ENCODE data around the gene SEC23IP. TPM values are rescaled to one million over a fixed set of nuclear protein-coding genes. Genes with fewer than 3 reads are reported as not detected.

Gene SEC23IP
- 27.5 and 35.9 TPM in 2 replicates for total RNA-seq

DNA sequence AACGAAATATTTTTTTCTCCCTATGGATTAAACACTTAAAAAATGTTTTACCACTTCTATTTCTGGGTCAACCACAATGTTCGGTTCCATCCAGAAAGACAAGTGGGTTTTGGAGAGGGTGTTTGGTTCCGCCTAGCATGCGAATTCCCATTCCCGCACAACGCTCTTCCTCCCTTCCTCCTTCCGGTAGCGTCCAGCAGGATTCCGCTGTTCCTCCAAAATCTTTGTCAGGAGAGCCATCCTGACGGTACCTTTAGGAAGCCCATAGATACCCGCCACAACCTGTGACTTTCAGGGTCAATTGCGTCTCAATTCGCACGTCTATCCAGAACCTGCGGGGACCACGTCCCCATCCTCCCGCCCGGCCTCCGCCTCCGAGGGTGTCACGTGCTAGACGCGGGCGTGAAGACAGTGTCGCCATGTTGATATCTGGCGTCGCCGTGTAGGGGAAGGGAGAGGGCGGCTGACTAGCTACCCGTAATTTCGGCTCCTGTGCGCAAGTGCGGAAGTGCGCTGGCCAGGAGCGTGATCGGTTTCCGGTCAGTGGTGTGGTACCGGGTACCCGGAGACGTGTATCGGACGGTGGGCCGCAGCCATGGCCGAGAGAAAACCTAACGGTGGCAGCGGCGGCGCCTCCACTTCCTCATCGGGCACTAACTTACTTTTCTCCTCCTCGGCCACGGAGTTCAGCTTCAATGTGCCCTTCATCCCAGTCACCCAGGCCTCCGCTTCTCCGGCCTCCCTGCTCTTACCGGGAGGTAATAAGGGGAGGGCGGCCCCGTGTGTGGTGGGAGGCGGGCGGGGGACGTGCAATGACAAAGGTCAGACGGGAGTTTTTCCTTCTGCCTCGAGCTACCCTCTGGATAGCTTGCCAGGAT, at the start of gene SEC23IP:
Gene SEC23IP, plus strand, starts transcription at position 543 of the 878 bp plus-strand sequence. Its CDS starts 53 bp downstream, at position 596.

DNA sequence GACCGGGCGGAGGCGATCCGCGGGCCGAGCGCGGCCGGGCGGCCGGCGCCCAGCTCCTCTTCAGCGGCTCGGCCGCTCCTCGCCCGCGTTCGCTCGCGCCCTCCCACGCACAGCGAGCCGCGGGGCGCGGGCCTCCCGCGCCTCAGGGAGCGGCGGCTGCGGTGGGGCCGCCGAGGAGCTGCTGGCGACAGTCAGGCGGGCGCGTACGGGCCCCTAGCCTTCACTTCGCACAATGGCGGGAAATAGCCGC, 20.0 kb upstream of the SEC23IP start, which contains the start of gene MCMBP:
Gene MCMBP, minus strand, starts transcription at position 234 of the 250 bp plus-strand sequence. CDS start 259 bp downstream, outside the sequence.

Other genes starting within 250 kb of the SEC23IP start
- gene BAG3, start 241.3 kb upstream of the SEC23IP start, total RNA-seq = 12.9 and 17.0 TPM in 2 replicates
- 17.9 and 19.9 TPM in 2 replicates for gene INPP5F, start 166.7 kb upstream of the SEC23IP start, total RNA-seq
- 41.7 and 43.1 TPM in 2 replicates for gene MCMBP, start 19.9 kb upstream of the SEC23IP start, total RNA-seq